Activated T-cell treated with anti-CD3 and anti-CD28 coated beads, Interleukin-2, amount 50 U/mL, for 1 hour (primary cell): ENCODE results near the gene PLEKHA3.
"Not testable (repeated sequence)": the region's sequence is repeated elsewhere in the genome, so short reads cannot be mapped to it uniquely, and the experiment has no call there.

Experiments
- DNase-seq: peaks from one replicate; pipeline ENCODE4 v3.0.0-alpha.2; 2020

PLEKHA3 gene

GRCh38 chr2:178525460-178525859 is 45.2 kb downstream of the PLEKHA3 start:
- DNase-seq: not testable (repeated sequence)

GRCh38 chr2:178526256-178526655 is 46.0 kb downstream of the PLEKHA3 start:
- DNase-seq: no peak

GRCh38 chr2:178527592-178527991 is 47.3 kb downstream of the PLEKHA3 start:
- no peak for DNase-seq

GRCh38 chr2:178528647-178529046 is 48.4 kb downstream of the PLEKHA3 start:
- no peak for DNase-seq

- no peak for DNase-seq
Measured at GRCh38 chr2:178529194-178529593, 48.9 kb downstream of the PLEKHA3 start.

GRCh38 chr2:178530131-178530530 is 49.9 kb downstream of the PLEKHA3 start:
- no peak for DNase-seq

- no peak for DNase-seq
Measured at GRCh38 chr2:178530625-178531142, 50.4 kb downstream of the PLEKHA3 start.

GRCh38 chr2:178531168-178531567 is 50.9 kb downstream of the PLEKHA3 start:
- DNase-seq: no peak

- no peak for DNase-seq
Measured at GRCh38 chr2:178536037-178536436, 55.8 kb downstream of the PLEKHA3 start.

GRCh38 chr2:178542161-178542560 is 61.9 kb downstream of the PLEKHA3 start:
- DNase-seq: no peak

GRCh38 chr2:178542569-178542968 is 62.3 kb downstream of the PLEKHA3 start:
- no peak for DNase-seq

GRCh38 chr2:178550352-178550751 is 70.1 kb downstream of the PLEKHA3 start:
- DNase-seq: no peak

GRCh38 chr2:178553047-178553446 is 72.8 kb downstream of the PLEKHA3 start:
- DNase-seq: no peak
